Measurements from ENCODE around the gene MEX3D. TPM values are rescaled to one million over a fixed set of nuclear protein-coding genes. Genes with fewer than 3 reads are reported as not detected.

Gene MEX3D
- total and polyA plus RNA-seq, 2 experiments from 2014 or later: 12.4 to 94.9 TPM

DNA sequence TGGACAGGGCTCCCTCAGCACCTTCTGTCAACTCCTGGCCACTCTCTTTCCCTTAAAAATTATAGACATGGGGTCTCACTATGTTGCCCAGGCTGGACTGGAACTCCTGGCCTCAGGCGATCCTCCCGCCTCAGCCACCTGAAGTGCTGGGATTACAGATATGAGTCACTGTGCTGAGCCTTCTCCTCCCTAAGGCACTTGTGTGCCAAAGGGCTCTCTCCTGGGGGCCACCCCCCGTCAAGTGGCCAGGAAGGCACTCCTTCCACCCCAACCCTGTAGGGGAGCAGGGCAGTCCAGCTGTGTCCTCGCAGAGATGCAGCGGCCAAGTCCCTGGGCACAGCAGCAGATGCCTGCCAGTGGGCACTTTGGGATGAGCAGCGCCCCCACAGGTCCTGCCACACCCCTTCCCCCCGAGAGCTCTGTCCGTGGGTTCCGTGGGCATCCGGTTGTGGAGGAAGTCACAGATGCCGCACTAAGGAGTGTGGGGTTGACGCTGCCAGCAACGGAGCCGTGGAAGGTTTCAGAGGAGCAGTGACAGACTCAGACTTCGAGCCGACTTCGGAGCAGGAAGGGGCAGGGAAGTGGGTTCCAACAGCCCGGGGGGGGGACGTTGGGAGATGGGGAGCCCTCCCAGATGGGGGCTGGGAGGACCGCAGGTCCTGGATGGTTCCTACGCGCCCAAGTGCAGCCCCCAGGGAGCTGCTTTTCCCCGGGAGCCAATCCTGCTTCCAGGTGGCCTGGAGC lies 40.4 kb upstream of the MEX3D start:
- Histone ChIP-seq H3K27me3 (ENCODE audit: insufficient read depth) (no peaks in the 10 kb centered on the region), H3K36me3 (ENCODE audit: insufficient read depth) (no peaks in the 10 kb centered on the region), H3K79me2 (replicated peaks; ENCODE audit: insufficient read depth) (peaks cover 17% of the 10 kb centered on the region), H3F3A (replicated peaks; ENCODE audit: low read depth) (peaks cover 35% of the 10 kb centered on the region), H4K20me1 (replicated peaks; ENCODE audit: insufficient read depth) (peaks cover 6% of the 10 kb centered on the region), H3K4me2 (no peak overlapping the region), H3K4me3 (no peak overlapping the region), H3K27ac (ENCODE audit: low read depth) (no peak overlapping the region), H3K9me2 (ENCODE audit: insufficient read depth) (no peaks in the 10 kb centered on the region), H2AFZ (no peak overlapping the region), H3K4me1 (ENCODE audit: insufficient read depth) (peaks cover 8% of the 10 kb centered on the region)
- H3K4me3 Mint-ChIP-seq: no peak overlapping the region
- H3K27ac Mint-ChIP-seq: no peak overlapping the region
- no peak for DNase-seq (ENCODE audit: low spot score)
- H3K27me3 Mint-ChIP-seq (ENCODE audit: insufficient read depth, low read depth, poor library complexity): peaks cover 28% of the 10 kb centered on the region
- no peaks in the 10 kb centered on the region for H3K9me3 Mint-ChIP-seq
- TF ChIP-seq ETS1 (IDR thresholded peaks at IDR 0.05) (no peak), CREB1 (CRISPR knock-in tag; IDR thresholded peaks at IDR 0.05; ENCODE audit: low read depth) (no peak), ZNF331 (CRISPR knock-in tag; IDR thresholded peaks at IDR 0.05; ENCODE audit: low read depth) (no peak), STAT1 (IDR thresholded peaks at IDR 0.05; ENCODE audit: unreplicated experiment) (no peak), NANOG (IDR thresholded peaks at IDR 0.05; ENCODE audit: borderline replicate concordance) (no peak), EZH2phosphoT487 (IDR thresholded peaks at IDR 0.05; ENCODE audit: unreplicated experiment) (no peak), ZNF114 (CRISPR knock-in tag; IDR thresholded peaks at IDR 0.05) (no peak), JUNB (IDR thresholded peaks at IDR 0.05; ENCODE audit: unreplicated experiment) (no peak), EZH2 (IDR thresholded peaks at IDR 0.05; ENCODE audit: low read depth, unreplicated experiment) (no peak), POLR2AphosphoS5 (IDR thresholded peaks at IDR 0.05; ENCODE audit: low read depth) (no peak)
- TF ChIP-seq, protein P1, sequence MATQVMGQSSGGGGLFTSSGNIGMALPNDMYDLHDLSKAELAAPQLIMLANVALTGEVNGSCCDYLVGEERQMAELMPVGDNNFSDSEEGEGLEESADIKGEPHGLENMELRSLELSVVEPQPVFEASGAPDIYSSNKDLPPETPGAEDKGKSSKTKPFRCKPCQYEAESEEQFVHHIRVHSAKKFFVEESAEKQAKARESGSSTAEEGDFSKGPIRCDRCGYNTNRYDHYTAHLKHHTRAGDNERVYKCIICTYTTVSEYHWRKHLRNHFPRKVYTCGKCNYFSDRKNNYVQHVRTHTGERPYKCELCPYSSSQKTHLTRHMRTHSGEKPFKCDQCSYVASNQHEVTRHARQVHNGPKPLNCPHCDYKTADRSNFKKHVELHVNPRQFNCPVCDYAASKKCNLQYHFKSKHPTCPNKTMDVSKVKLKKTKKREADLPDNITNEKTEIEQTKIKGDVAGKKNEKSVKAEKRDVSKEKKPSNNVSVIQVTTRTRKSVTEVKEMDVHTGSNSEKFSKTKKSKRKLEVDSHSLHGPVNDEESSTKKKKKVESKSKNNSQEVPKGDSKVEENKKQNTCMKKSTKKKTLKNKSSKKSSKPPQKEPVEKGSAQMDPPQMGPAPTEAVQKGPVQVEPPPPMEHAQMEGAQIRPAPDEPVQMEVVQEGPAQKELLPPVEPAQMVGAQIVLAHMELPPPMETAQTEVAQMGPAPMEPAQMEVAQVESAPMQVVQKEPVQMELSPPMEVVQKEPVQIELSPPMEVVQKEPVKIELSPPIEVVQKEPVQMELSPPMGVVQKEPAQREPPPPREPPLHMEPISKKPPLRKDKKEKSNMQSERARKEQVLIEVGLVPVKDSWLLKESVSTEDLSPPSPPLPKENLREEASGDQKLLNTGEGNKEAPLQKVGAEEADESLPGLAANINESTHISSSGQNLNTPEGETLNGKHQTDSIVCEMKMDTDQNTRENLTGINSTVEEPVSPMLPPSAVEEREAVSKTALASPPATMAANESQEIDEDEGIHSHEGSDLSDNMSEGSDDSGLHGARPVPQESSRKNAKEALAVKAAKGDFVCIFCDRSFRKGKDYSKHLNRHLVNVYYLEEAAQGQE (IDR thresholded peaks at IDR 0.05; ENCODE audit: unreplicated experiment): no peak
- TF ChIP-seq, protein P2, sequence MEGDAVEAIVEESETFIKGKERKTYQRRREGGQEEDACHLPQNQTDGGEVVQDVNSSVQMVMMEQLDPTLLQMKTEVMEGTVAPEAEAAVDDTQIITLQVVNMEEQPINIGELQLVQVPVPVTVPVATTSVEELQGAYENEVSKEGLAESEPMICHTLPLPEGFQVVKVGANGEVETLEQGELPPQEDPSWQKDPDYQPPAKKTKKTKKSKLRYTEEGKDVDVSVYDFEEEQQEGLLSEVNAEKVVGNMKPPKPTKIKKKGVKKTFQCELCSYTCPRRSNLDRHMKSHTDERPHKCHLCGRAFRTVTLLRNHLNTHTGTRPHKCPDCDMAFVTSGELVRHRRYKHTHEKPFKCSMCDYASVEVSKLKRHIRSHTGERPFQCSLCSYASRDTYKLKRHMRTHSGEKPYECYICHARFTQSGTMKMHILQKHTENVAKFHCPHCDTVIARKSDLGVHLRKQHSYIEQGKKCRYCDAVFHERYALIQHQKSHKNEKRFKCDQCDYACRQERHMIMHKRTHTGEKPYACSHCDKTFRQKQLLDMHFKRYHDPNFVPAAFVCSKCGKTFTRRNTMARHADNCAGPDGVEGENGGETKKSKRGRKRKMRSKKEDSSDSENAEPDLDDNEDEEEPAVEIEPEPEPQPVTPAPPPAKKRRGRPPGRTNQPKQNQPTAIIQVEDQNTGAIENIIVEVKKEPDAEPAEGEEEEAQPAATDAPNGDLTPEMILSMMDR (conservative IDR thresholded peaks at IDR 0.05; ENCODE audit: low read depth in 2 of 2): no peak
- TF ChIP-seq, protein P3, sequence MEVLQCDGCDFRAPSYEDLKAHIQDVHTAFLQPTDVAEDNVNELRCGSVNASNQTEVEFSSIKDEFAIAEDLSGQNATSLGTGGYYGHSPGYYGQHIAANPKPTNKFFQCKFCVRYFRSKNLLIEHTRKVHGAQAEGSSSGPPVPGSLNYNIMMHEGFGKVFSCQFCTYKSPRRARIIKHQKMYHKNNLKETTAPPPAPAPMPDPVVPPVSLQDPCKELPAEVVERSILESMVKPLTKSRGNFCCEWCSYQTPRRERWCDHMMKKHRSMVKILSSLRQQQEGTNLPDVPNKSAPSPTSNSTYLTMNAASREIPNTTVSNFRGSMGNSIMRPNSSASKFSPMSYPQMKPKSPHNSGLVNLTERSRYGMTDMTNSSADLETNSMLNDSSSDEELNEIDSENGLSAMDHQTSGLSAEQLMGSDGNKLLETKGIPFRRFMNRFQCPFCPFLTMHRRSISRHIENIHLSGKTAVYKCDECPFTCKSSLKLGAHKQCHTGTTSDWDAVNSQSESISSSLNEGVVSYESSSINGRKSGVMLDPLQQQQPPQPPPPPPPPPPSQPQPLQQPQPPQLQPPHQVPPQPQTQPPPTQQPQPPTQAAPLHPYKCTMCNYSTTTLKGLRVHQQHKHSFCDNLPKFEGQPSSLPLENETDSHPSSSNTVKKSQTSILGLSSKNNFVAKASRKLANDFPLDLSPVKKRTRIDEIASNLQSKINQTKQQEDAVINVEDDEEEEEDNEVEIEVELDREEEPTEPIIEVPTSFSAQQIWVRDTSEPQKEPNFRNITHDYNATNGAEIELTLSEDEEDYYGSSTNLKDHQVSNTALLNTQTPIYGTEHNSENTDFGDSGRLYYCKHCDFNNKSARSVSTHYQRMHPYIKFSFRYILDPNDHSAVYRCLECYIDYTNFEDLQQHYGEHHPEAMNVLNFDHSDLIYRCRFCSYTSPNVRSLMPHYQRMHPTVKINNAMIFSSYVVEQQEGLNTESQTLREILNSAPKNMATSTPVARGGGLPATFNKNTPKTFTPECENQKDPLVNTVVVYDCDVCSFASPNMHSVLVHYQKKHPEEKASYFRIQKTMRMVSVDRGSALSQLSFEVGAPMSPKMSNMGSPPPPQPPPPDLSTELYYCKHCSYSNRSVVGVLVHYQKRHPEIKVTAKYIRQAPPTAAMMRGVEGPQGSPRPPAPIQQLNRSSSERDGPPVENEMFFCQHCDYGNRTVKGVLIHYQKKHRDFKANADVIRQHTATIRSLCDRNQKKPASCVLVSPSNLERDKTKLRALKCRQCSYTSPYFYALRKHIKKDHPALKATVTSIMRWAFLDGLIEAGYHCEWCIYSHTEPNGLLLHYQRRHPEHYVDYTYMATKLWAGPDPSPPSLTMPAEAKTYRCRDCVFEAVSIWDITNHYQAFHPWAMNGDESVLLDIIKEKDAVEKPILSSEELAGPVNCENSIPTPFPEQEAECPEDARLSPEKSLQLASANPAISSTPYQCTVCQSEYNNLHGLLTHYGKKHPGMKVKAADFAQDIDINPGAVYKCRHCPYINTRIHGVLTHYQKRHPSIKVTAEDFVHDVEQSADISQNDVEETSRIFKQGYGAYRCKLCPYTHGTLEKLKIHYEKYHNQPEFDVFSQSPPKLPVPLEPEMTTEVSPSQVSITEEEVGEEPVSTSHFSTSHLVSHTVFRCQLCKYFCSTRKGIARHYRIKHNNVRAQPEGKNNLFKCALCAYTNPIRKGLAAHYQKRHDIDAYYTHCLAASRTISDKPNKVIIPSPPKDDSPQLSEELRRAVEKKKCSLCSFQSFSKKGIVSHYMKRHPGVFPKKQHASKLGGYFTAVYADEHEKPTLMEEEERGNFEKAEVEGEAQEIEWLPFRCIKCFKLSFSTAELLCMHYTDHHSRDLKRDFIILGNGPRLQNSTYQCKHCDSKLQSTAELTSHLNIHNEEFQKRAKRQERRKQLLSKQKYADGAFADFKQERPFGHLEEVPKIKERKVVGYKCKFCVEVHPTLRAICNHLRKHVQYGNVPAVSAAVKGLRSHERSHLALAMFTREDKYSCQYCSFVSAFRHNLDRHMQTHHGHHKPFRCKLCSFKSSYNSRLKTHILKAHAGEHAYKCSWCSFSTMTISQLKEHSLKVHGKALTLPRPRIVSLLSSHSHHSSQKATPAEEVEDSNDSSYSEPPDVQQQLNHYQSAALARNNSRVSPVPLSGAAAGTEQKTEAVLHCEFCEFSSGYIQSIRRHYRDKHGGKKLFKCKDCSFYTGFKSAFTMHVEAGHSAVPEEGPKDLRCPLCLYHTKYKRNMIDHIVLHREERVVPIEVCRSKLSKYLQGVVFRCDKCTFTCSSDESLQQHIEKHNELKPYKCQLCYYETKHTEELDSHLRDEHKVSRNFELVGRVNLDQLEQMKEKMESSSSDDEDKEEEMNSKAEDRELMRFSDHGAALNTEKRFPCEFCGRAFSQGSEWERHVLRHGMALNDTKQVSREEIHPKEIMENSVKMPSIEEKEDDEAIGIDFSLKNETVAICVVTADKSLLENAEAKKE (CRISPR knock-in tag; IDR thresholded peaks at IDR 0.05): no peak
- H3K4me1 Mint-ChIP-seq: 0 out of 3 replicates have a peak, but pooled peaks cover 9% of the 10 kb centered on the region
- no peak for ATAC-seq
- H3K36me3 Mint-ChIP-seq (ENCODE audit: low read depth): peaks cover 37% of the 10 kb centered on the region
